ENCODE measurements around the gene EGF.

Gene EGF

DNA sequence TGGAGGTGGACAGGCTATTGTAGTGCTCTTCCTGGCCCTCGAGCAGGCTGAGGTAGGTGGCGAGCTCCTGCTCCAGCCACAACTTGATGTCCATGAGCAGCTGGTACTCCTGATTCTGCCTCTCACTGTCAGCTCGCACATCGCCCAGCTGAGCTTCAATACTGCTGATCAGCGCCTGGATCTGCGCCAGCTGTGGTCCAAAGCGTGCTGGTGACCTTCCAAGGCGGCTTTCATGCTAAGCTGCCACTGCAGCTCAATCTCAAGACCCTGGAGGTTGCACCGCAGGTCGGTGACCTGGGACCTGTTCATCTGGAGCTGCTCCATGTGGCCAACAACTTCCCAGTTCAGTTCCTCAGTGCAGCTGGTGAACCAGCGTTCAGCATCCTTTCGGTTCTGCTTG lies 33.6 kb upstream of the EGF start:
- no peak for DNase-seq (ENCODE audit: low read depth)
- H3K4me3 ChIP-seq (ENCODE audit: low read depth, low read length) = no peak overlapping the region
- TF ChIP-seq MYC (IDR thresholded peaks at IDR 0.05; ENCODE audit: low read depth, low read length) = no peak
- TF ChIP-seq POLR2A (IDR thresholded peaks at IDR 0.05; ENCODE audit: extremely low read depth, insufficient read length) = no peak
- TF ChIP-seq, protein P1, sequence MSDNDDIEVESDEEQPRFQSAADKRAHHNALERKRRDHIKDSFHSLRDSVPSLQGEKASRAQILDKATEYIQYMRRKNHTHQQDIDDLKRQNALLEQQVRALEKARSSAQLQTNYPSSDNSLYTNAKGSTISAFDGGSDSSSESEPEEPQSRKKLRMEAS (IDR thresholded peaks at IDR 0.05; ENCODE audit: low read depth, low read length) = no peak
- TF ChIP-seq, protein P2, sequence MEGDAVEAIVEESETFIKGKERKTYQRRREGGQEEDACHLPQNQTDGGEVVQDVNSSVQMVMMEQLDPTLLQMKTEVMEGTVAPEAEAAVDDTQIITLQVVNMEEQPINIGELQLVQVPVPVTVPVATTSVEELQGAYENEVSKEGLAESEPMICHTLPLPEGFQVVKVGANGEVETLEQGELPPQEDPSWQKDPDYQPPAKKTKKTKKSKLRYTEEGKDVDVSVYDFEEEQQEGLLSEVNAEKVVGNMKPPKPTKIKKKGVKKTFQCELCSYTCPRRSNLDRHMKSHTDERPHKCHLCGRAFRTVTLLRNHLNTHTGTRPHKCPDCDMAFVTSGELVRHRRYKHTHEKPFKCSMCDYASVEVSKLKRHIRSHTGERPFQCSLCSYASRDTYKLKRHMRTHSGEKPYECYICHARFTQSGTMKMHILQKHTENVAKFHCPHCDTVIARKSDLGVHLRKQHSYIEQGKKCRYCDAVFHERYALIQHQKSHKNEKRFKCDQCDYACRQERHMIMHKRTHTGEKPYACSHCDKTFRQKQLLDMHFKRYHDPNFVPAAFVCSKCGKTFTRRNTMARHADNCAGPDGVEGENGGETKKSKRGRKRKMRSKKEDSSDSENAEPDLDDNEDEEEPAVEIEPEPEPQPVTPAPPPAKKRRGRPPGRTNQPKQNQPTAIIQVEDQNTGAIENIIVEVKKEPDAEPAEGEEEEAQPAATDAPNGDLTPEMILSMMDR (IDR thresholded peaks at IDR 0.05; ENCODE audit: low read depth, low read length) = no peak

DNA sequence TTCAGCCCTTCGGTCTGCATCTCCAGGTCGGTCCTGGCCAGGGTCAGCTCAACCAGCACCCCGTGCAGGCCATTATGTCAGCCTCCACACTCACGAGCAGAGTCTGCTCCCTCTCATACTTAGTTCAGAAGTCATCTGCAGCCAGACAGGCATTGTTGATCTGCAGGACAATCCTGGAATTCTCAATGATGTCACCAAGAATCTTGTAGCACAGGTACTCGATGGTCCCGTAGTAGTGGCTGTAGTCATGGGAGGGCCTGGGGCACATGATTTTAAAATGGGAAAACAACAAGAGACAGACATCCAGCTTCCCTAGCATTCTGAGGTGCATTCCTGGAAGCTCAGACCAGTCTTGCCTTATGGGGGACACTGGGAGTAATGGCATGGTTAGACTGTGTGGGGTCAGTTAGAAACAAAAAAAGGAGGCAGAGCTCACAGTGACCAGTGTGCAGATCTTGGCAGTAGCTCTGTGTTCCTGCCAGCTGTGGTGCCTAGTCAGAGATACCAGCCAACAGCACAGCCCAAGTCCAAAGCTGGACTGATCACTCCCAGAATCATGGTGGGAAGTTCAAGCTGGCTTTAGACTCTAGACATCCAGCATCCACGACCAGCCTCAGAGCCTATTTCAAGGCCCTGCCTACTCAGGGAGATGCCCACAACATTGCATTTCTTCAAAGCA lies 32.9 kb upstream of the EGF start:
- no peak for DNase-seq (ENCODE audit: low read depth)
- no peak overlapping the region for H3K4me3 ChIP-seq (ENCODE audit: low read depth, low read length)
- TF ChIP-seq, protein P1 (IDR thresholded peaks at IDR 0.05; ENCODE audit: low read depth, low read length) = no peak

DNA sequence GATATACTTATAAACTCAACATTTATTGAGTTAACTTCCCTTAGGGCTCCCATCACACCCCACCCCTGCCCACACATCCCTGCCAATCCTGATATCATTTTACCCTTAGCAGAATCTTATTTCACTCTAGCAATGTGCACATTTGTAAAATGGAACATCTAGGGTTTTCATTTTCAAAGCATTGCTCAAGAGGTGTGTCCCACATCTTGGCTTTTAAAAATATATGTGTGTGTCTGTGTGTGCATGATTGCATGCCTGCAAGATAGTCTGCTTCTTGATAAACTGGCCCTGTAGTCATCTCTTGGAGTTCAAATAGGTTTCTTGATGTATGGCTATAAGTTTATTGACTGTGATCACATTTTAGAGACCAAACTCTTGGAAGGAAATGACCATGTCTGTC lies 26.4 kb upstream of the EGF start:
- no peak for DNase-seq (ENCODE audit: low read depth)
- no peak overlapping the region for H3K4me3 ChIP-seq (ENCODE audit: low read depth, low read length)
- TF ChIP-seq POLR2A (IDR thresholded peaks at IDR 0.05; ENCODE audit: extremely low read depth, insufficient read length) (no peak), MYC (IDR thresholded peaks at IDR 0.05; ENCODE audit: low read depth, low read length) (no peak)
- TF ChIP-seq, protein P1 (IDR thresholded peaks at IDR 0.05; ENCODE audit: low read depth, low read length) = no peak
- TF ChIP-seq, protein P2 (IDR thresholded peaks at IDR 0.05; ENCODE audit: low read depth, low read length) = no peak

DNA sequence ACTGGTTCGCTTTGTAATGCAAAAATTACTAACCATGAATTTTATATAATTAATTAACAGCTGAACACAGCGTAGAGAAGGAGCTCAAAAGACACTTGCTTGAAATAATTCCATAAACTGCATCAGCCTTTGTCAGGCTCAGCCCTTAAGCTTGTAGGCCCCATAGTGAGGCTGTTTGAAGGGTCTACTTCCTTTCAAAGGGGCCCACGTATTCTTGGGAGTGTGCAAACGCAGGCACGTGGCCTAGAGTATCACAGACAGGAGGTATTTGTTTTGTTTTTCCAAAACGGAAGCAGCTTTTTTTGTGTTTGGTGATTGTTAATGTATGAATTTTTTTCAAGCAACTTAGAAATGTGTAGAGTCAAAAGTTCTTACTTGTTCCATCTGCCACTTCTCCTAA lies 25.6 kb upstream of the EGF start:
- TF ChIP-seq, protein P1 (IDR thresholded peaks at IDR 0.05; ENCODE audit: low read depth, low read length) = no peak
- TF ChIP-seq MYC (IDR thresholded peaks at IDR 0.05; ENCODE audit: low read depth, low read length) (no peak), POLR2A (IDR thresholded peaks at IDR 0.05; ENCODE audit: extremely low read depth, insufficient read length) (no peak)
- TF ChIP-seq, protein P2 (IDR thresholded peaks at IDR 0.05; ENCODE audit: low read depth, low read length) = no peak
- no peak for DNase-seq (ENCODE audit: low read depth)
- no peak overlapping the region for H3K4me3 ChIP-seq (ENCODE audit: low read depth, low read length)

DNA sequence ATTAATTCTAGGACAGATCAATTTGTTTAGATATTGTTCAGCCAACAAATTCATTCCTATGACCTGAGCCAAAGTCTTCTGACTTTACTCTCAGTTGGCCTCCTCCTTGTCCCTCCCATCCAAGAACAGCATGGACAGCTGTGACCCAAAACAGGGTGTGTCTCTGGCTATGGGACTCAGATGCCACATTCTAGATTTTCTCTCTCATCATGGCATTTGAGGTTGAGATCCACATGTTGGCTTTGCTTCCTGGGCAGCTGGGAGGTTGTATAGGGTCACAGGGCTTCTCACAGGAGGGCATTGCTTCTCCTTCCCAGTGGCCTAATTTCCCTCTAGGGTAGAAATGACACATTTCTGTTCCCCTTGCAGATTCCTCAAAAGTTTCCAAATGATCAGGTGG lies 22.6 kb upstream of the EGF start:
- no peak for TF ChIP-seq MYC (IDR thresholded peaks at IDR 0.05; ENCODE audit: low read depth, low read length)
- no peak for TF ChIP-seq POLR2A (IDR thresholded peaks at IDR 0.05; ENCODE audit: extremely low read depth, insufficient read length)
- TF ChIP-seq, protein P1 (IDR thresholded peaks at IDR 0.05; ENCODE audit: low read depth, low read length) = no peak
- TF ChIP-seq, protein P2 (IDR thresholded peaks at IDR 0.05; ENCODE audit: low read depth, low read length) = no peak
- no peak overlapping the region for H3K4me3 ChIP-seq (ENCODE audit: low read depth, low read length)

DNA sequence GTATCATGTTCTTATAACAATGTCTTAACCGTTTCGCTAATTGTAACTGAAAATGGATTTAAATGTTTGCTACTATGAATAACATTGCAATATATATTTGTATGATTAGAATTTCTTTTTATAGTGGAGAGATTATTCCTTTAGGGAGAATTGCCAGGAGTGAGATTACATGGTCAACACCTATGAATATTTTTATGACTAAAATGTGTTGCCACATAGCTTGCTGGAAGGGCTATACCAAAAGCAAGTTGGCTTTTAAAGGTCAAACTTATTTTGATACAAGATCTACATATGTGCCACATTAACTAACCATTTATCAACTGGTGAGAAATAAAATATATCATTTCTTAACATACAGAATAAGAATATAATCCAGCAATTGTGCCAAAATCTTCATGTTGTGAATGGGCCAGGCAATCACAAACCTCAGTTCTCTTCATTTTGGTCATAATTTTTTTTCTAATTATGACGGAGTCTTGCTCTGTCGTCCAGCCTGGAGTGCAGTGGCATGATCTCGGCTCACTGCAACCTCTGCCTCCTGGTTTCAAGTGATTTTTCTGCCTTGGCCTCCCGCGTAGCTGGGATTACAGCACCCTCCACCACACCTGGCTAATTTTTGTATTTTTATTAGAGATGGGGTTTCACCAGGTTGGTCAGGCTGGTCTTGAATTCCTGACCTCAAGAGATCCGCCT lies 10.0 kb upstream of the EGF start:
- DNase-seq (ENCODE audit: low read depth) = no peak
- TF ChIP-seq POLR2A (IDR thresholded peaks at IDR 0.05; ENCODE audit: extremely low read depth, insufficient read length) (no peak), MYC (IDR thresholded peaks at IDR 0.05; ENCODE audit: low read depth, low read length) (no peak)
- TF ChIP-seq, protein P2 (IDR thresholded peaks at IDR 0.05; ENCODE audit: low read depth, low read length) = no peak
- TF ChIP-seq, protein P1 (IDR thresholded peaks at IDR 0.05; ENCODE audit: low read depth, low read length) = no peak
- H3K4me3 ChIP-seq (ENCODE audit: low read depth, low read length) = no peak overlapping the region

More for the DNA sequence above, 22.6 kb upstream of the EGF start:
- DNase-seq (ENCODE audit: low read depth) = no peak
